Prostate gland (tissue), 2 donors: ENCODE measurements around the gene CFAP20. TPM values are rescaled to one million over a fixed set of nuclear protein-coding genes. Genes with fewer than 3 reads are reported as not detected.

Experiments
- DNase-seq: peaks from one replicate; pipeline ENCODE4 v3.0.0-alpha.2; 2019; ENCODE audit warnings: low spot score
- H3K27ac ChIP-seq, 2 donors: fragments of 200-600 bp; sonication (generic); 2 replicates each; pipeline ENCODE4 v1.5.1; 2017 to 2019
- H3K27me3 ChIP-seq: fragments of 200-600 bp; sonication (generic); replicated peaks from 2 replicates; pipeline ENCODE4 v1.5.1; 2019; ENCODE audit not compliant: insufficient read depth
- H3K36me3 ChIP-seq, 2 donors: fragments of 200-600 bp; sonication (generic); 1 replicate in 1 of 2; 2 replicates in 1 of 2; pipeline versions ENCODE4 v1.5.1 to v1.8.1; 2017 to 2019
- H3K4me1 ChIP-seq: fragments of 200-600 bp; sonication (generic); replicated peaks from 2 replicates; pipeline ENCODE4 v1.5.1; 2019
- H3K4me3 ChIP-seq, 2 donors: fragments of 200-600 bp; sonication (generic); 2 replicates each; pipeline ENCODE4 v1.5.1; 2017 to 2019
- H3K9me3 ChIP-seq: fragments of 200-600 bp; sonication (generic); 2 replicates; pipeline ENCODE4 v1.5.1; 2017
- POLR2A ChIP-seq: fragments of 450-650 bp; IDR thresholded peaks from one replicate; pipeline ENCODE4 v1.6.1; 2016; ENCODE audit warnings: antibody characterized with exemption, mild to moderate bottlenecking
- POLR2AphosphoS5 ChIP-seq: sonication (generic); formaldehyde crosslinking; IDR thresholded peaks from one replicate; pipeline ENCODE4 v1.6.1; 2017; ENCODE audit warnings: antibody characterized with exemption
- WGBS: methylation state at CpG from one replicate; pipeline ENCODE4 v1.1.5; 2018; 5-methylcytosine and 5-hydroxymethylcytosine counted together
- intact Hi-C: fragments of 100-400 bp; cut with DNase I; formaldehyde crosslinking; loops from one replicate; pipeline ENCODE4 v1.14.2; 2022
- total RNA-seq, 2 donors: library from RNA; depleted of rRNA; stranded (reverse); fragments of >200 nt; gene quantifications; one replicate each; pipeline ENCODE4 v1.1.0, GENCODE V29; 2016
- TF ChIP-seq, protein P1 (sequence below), 4 experiments: fragments of 200-600 bp in 2 of 4; fragments of 450-650 bp in 2 of 4; sonication (generic) in 2 of 4; IDR thresholded peaks; 1 replicate in 3 of 4; 2 replicates in 1 of 4; pipeline ENCODE4 v1.5.1; 2016 to 2019; ENCODE audit warnings: antibody characterized with exemption in 4 of 4, mild to moderate bottlenecking in 2 of 4, moderate library complexity in 2 of 4

The CFAP20 gene
- total RNA-seq, 2 donors from 2014 or later = 27.2 to 77.7 TPM

- Histone ChIP-seq H3K4me1 (no peaks in the 10 kb centered on the region), H3K4me3 (no peak overlapping the region), H3K9me3 (no peaks in the 10 kb centered on the region), H3K36me3 (no peaks in the 10 kb centered on the region), H3K27me3 (no peaks in the 10 kb centered on the region), H3K27ac (no peak overlapping the region)
- TF ChIP-seq POLR2AphosphoS5 = no peak
- no peak for TF ChIP-seq POLR2A
- TF ChIP-seq, protein P1, sequence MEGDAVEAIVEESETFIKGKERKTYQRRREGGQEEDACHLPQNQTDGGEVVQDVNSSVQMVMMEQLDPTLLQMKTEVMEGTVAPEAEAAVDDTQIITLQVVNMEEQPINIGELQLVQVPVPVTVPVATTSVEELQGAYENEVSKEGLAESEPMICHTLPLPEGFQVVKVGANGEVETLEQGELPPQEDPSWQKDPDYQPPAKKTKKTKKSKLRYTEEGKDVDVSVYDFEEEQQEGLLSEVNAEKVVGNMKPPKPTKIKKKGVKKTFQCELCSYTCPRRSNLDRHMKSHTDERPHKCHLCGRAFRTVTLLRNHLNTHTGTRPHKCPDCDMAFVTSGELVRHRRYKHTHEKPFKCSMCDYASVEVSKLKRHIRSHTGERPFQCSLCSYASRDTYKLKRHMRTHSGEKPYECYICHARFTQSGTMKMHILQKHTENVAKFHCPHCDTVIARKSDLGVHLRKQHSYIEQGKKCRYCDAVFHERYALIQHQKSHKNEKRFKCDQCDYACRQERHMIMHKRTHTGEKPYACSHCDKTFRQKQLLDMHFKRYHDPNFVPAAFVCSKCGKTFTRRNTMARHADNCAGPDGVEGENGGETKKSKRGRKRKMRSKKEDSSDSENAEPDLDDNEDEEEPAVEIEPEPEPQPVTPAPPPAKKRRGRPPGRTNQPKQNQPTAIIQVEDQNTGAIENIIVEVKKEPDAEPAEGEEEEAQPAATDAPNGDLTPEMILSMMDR (IDR thresholded peaks at IDR 0.05) = no peak
- DNase-seq = no peak
- intact Hi-C loops = no loop called here
- WGBS = 82% methylated on average over 15 of the region's 15 CpGs
Observed at GRCh38 chr16:58102665-58103392, 26.4 kb downstream of the CFAP20 start.

DNA sequence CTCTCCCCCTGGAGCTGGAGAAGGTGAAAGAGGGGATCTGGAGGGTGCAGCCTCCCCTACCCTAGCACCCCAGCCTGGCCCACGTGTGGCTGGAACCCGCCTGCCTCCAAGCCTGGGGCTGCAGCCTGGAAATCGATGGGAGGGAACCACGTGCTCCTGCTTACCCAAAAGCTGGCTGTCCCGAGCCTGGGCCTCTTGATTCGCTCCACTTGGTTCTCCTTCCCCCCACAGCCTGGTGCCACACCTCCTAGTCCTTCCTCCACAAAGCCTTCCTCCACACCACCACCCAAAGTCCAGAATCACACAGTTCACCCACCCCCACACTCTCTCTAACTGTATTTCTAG lies 29.3 kb downstream of the CFAP20 start:
- intact Hi-C loops = no loop called here
- 81% methylated on average over 6 of the region's 6 CpGs for WGBS
- DNase-seq = no peak
- TF ChIP-seq, protein P1 (IDR thresholded peaks at IDR 0.05) = no peak
- no peak for TF ChIP-seq POLR2A
- Histone ChIP-seq H3K4me3 (no peak overlapping the region), H3K9me3 (no peaks in the 10 kb centered on the region), H3K27me3 (no peaks in the 10 kb centered on the region), H3K36me3 (no peaks in the 10 kb centered on the region), H3K27ac (no peak overlapping the region), H3K4me1 (no peaks in the 10 kb centered on the region)

DNA sequence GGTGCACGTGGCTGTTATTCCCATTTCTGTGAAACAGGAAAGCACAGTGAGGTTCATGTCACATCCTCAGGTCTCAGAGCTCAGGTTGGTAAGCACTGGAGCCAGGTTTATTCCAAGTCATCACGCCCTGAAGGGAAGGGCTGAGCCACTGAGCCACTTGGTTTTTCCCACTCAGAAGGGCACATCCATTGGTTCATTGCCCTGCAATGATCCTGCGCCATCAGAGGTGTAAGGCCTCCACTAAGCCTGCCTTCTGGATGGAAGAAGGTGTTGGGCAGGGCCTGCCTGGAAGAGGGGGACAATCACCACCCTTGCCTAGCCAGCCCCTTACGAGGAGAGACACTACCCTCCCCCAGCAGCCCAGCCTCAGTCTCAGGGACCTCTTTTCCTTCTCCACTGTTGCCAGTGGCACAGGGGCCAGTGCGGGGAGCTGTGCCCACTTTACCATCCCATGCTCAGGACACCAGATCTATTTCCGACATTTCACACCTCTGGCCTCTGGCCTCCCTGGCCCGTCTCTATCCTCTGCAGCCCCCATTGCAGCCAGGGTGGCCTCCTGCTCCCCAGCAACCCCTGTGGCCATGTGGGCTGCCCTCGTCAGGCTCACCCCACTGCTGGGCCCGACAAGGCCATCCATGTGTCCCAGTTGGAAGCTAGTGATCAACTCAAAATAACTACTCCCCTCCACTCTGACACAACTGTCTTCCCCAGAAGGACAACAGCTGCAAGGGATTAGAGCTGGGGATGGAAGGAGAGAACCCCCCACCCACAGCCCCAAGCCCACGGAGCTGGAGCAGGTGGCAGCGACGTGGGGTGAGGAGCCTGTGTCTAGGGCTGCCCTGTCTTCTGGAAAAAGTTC lies 29.9 kb downstream of the CFAP20 start:
- H3K9me3 ChIP-seq = no peaks in the 10 kb centered on the region
- no peaks in the 10 kb centered on the region for H3K4me1 ChIP-seq
- H3K27me3 ChIP-seq = no peaks in the 10 kb centered on the region
- intact Hi-C loops = no loop called here
- TF ChIP-seq, protein P1 (IDR thresholded peaks at IDR 0.05) = no peak
- TF ChIP-seq POLR2A (no peak), POLR2AphosphoS5 (no peak)
- H3K4me3 ChIP-seq = no peak overlapping the region
- WGBS = 90% methylated on average over 12 of the region's 12 CpGs
- no peak for DNase-seq
- no peaks in the 10 kb centered on the region for H3K36me3 ChIP-seq
- no peak overlapping the region for H3K27ac ChIP-seq

- no peak for TF ChIP-seq POLR2A
- no peak for TF ChIP-seq POLR2AphosphoS5
- TF ChIP-seq, protein P1 (IDR thresholded peaks at IDR 0.05) = no peak
- 86% methylated on average over 12 of the region's 12 CpGs for WGBS
- H3K27me3 ChIP-seq = no peaks in the 10 kb centered on the region
- no peak for DNase-seq
- H3K27ac ChIP-seq = no peak overlapping the region
- no peaks in the 10 kb centered on the region for H3K36me3 ChIP-seq
- H3K9me3 ChIP-seq = no peaks in the 10 kb centered on the region
- no peak overlapping the region for H3K4me3 ChIP-seq
- H3K4me1 ChIP-seq = no peaks in the 10 kb centered on the region
- intact Hi-C loops = no loop called here
Observed at GRCh38 chr16:58098207-58099096, 30.7 kb downstream of the CFAP20 start.
